Measurements from ENCODE around the gene JDP2. TPM values are rescaled to one million over a fixed set of nuclear protein-coding genes. Genes with fewer than 3 reads are reported as not detected.

JDP2 gene
- total RNA-seq, 1 donor from 2014 or later, result 1.8 TPM

DNA sequence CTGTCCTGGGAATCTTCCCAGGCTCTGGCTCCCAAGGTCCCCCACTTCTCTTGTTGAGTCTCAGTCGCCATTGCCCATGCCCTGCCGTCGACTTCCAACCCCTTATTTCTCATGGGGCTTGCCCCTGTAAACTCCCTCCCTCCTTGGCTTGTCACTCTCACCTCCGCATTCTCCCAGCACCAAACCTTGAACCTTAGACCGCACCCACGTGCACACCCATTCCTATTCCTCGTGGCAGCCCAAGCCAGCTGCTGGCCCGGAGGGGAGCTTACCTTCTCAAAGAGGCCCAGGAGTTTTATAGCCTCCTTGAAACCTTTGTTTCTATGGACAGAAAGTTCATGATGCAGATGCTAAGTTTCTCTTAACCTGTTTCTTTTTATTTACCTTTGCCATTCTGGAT is 4.6 kb downstream of the JDP2 start:
- DNase-seq (ENCODE audit: low spot score), result no peak
- Mint-ChIP-seq H3K4me3 (no peak overlapping the region), H3K4me1 (ENCODE audit: low read depth) (peaks cover 20% of the 10 kb centered on the region), H3K27me3 (ENCODE audit: insufficient read depth) (peaks cover 14% of the 10 kb centered on the region), H3K9me3 (no peaks in the 10 kb centered on the region), H3K36me3 (ENCODE audit: low read depth) (peaks cover 4% of the 10 kb centered on the region), H3K27ac (no peak overlapping the region)
- intact Hi-C loops (cut with micrococcal nuclease), result no loop called here

DNA sequence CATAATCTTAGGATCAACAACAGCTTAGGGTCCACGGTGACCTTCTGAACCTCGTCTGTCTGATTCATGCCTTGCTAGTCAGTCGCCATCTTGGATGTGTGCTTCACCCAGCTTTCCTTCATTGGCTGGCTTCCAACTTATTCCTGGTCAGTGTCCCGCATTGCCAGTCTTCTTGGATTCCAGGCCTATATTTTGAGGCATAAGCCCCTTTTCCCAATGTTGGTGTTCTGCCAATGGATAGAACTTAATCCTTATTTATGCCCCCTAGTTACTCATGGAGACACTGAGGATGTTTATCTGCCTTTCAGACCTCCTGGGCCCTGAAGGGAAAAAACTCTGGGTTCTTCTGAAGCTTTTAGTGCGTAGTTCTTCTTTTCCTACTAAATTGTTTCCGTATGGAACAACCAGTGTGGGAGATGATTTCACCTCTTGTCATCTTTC is 5.8 kb downstream of the JDP2 start:
- Mint-ChIP-seq H3K4me1 (ENCODE audit: low read depth) (peaks cover 20% of the 10 kb centered on the region), H3K27me3 (ENCODE audit: insufficient read depth) (peaks cover 11% of the 10 kb centered on the region), H3K4me3 (no peak overlapping the region), H3K36me3 (ENCODE audit: low read depth) (peaks cover 4% of the 10 kb centered on the region), H3K9me3 (no peaks in the 10 kb centered on the region), H3K27ac (no peak overlapping the region)
- intact Hi-C loops (cut with micrococcal nuclease), result no loop called here
- DNase-seq (ENCODE audit: low spot score), result no peak

DNA sequence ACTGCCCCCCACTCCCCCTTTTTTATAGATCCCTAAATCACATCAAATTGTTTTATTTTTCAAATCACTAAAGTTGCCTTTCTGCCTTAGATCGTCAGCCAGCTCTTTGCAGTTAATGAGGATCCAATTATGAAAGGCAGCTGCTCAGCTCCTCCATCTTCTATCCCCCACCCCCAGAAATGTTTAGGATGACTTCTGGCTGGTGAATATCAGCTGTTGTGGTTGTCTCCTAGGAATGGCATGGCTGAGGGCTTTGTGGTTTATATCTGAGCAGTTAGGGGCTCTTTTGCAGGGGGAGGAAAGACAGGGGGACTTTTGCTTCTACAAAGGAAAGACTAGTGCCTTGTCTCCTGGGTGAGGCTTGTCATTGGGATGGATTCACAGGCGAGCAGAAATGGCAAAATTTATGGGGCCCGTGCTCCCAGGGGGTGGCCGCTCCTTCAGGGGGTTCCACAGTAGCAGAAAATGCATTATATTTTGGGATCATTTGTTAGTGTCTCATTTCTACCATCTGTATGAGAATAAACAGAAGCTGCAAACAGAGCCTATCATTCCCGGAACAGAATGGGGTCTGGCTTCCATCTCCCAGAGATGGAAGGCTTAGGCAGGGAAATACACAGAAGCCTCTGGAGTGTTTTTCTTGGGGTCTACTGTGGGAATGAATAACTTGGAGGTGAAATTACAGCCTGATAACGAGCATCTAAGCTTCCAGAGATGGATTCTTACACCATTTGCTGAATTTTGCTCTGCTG is 6.5 kb downstream of the JDP2 start:
- Mint-ChIP-seq H3K27me3 (ENCODE audit: insufficient read depth) (peaks cover 7% of the 10 kb centered on the region), H3K27ac (no peak overlapping the region), H3K4me3 (no peak overlapping the region), H3K9me3 (no peaks in the 10 kb centered on the region), H3K36me3 (ENCODE audit: low read depth) (peaks cover 4% of the 10 kb centered on the region), H3K4me1 (ENCODE audit: low read depth) (peaks cover 20% of the 10 kb centered on the region)
- no peak for DNase-seq (ENCODE audit: low spot score)
- intact Hi-C loops (cut with micrococcal nuclease), result no loop called here

DNA sequence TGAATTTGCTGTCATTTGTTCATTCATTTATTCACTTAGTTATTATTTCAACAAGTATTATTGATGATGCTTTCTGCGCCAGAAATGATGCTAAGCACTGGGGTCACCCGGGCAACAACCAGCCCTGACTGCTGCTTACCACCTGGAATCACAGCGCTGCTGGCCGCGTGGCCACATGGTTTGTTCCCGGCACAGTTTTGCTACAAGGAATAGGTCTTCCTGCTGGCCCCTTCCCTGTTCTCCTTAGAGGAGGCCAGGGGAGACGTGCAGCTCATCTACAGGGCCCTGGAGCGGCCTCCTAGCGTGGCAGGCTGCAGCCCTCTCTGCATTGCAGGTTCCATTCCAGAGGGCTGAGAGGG is 7.0 kb downstream of the JDP2 start:
- intact Hi-C loops (cut with micrococcal nuclease), result no loop called here
- Mint-ChIP-seq H3K27me3 (ENCODE audit: insufficient read depth) (peaks cover 7% of the 10 kb centered on the region), H3K4me3 (no peak overlapping the region), H3K4me1 (ENCODE audit: low read depth) (peaks cover 20% of the 10 kb centered on the region), H3K9me3 (no peaks in the 10 kb centered on the region), H3K27ac (no peak overlapping the region), H3K36me3 (ENCODE audit: low read depth) (peaks cover 4% of the 10 kb centered on the region)
- DNase-seq (ENCODE audit: low spot score), result no peak

DNA sequence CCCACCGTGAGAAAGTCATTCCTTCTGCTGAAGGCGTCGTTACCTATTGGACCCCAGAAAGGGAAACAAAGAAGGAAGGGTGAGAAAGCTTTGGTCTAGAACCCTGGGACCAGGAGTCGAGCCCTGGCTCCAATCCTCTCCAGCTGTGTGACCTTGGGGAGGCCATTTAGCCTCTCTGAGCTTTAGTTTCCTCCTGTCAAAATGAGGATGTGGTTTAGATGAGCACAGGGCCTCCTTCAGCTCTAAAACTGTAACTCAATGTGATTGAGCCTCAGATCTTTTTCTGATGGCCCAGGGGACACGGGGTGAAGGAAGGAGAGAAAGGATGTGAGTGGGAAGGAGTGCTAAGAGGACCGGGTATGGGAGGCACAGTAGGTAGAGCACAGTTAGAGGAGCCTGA is 7.7 kb downstream of the JDP2 start:
- Mint-ChIP-seq H3K36me3 (ENCODE audit: low read depth) (peaks cover 4% of the 10 kb centered on the region), H3K4me1 (ENCODE audit: low read depth) (peaks cover 20% of the 10 kb centered on the region), H3K9me3 (no peaks in the 10 kb centered on the region), H3K27ac (peak overlapping the region; percentile 45), H3K27me3 (ENCODE audit: insufficient read depth) (peaks cover 4% of the 10 kb centered on the region), H3K4me3 (peak overlapping the region; percentile 17)
- no peak for DNase-seq (ENCODE audit: low spot score)
- intact Hi-C loops (cut with micrococcal nuclease), result no loop called here

DNA sequence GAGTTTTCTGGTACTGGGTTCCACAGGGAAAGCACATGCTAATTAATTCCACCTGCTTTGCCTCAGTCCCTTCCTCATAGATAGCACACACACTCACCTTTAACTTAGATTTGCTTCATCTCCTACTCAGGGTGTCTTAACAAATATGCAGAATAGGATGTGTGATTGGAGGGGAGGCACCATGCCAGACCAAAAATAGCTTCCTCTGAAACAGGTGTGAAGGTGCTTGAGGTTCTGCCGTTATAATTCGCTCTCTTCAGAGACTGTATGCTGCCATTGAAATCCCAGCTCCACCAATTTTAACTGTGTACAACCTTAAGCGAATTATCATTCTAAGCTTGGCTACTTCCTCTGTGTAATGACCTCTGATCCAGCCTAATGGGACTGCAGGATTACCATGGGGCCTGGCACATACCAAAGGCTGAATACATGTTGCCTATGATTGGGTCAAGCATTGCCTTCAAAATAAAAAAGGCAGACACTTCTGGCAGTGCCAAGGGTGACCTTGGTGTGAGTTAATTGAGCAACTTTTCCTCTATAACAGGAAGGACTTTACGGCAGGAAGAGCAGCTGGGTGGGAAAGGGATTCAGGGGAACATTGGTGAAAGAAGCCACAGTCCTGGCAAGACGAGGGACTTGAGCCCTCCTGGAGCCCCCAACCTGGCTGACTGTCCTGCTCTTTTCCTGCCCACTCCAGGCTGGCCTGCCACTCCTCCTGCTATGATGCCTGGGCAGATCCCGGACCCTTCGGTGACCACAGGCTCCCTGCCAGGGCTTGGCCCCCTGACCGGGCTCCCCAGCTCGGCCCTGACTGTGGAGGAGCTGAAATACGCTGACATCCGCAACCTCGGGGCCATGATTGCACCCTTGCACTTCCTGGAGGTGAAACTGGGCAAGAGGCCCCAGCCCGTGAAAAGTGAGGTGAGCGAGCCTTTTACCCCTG is 9.7 kb downstream of the JDP2 start:
- intact Hi-C loops (cut with micrococcal nuclease), result no loop called here
- no peak for DNase-seq (ENCODE audit: low spot score)
- H3K4me3 Mint-ChIP-seq, result no peak overlapping the region
- peaks cover 4% of the 10 kb centered on the region for H3K27me3 Mint-ChIP-seq (ENCODE audit: insufficient read depth)
- no peak overlapping the region for H3K27ac Mint-ChIP-seq
- no peaks in the 10 kb centered on the region for H3K9me3 Mint-ChIP-seq
- H3K4me1 Mint-ChIP-seq (ENCODE audit: low read depth), result peaks cover 20% of the 10 kb centered on the region
- peaks cover 1% of the 10 kb centered on the region for H3K36me3 Mint-ChIP-seq (ENCODE audit: low read depth)

DNA sequence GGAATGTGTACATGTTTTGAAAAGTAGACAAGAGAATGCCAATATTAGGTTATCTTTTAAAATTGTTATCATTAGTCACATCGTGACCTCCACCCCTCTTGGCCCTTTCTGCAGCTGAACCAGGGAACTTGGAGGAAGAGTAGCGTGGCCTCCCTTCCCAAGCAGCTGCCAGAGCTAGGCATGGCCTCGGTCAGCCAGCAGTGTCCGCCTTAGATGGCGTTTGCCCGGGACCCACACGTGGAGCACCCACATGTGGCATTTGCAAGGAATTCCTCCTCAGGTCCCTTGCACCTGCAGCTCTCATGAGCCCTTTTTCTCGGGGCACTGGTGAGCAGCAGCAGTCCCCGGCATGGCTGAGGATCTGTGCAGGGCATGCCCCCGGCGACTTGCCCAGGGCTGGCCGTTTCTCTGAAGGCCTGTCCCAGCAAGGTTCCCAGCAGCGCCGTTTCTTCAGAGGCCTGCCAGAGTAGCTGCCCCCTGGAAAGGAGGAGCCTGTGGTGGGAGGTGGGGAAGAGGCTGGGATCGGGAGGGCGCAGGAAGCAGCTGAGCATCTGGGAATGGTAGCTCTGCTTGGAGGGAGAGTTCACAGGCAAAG is 10.8 kb downstream of the JDP2 start:
- Mint-ChIP-seq H3K4me1 (ENCODE audit: low read depth) (peaks cover 20% of the 10 kb centered on the region), H3K36me3 (ENCODE audit: low read depth) (peaks cover 3% of the 10 kb centered on the region), H3K9me3 (no peaks in the 10 kb centered on the region), H3K27me3 (ENCODE audit: insufficient read depth) (peaks cover 6% of the 10 kb centered on the region), H3K4me3 (no peak overlapping the region), H3K27ac (no peak overlapping the region)
- no peak for DNase-seq (ENCODE audit: low spot score)
- intact Hi-C loops (cut with micrococcal nuclease), result no loop called here

DNA sequence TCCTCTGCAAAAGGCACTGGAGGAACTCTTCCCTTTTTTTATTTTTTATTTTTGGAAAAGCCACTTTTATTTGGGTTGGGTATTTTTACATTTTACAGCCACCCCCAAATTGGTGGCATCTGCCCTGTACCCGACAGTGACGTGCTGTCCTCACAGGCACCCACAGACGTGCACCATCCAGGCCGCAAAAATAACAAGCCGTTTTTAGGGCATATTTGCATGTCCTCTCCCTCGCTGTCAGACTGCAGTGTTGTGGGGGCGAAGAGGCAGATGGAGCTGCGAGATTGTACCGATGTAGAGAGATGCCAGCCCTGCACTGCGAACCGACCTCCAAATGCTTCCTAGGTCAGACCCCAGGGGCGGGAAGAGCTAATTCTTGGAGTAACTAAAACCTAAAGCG is 12.2 kb downstream of the JDP2 start:
- Mint-ChIP-seq H3K27ac (no peak overlapping the region), H3K4me3 (no peak overlapping the region), H3K4me1 (ENCODE audit: low read depth) (peaks cover 13% of the 10 kb centered on the region), H3K27me3 (ENCODE audit: insufficient read depth) (peaks cover 4% of the 10 kb centered on the region), H3K36me3 (ENCODE audit: low read depth) (peaks cover 3% of the 10 kb centered on the region), H3K9me3 (no peaks in the 10 kb centered on the region)
- no peak for DNase-seq (ENCODE audit: low spot score)
- intact Hi-C loops (cut with micrococcal nuclease), result no loop called here

DNA sequence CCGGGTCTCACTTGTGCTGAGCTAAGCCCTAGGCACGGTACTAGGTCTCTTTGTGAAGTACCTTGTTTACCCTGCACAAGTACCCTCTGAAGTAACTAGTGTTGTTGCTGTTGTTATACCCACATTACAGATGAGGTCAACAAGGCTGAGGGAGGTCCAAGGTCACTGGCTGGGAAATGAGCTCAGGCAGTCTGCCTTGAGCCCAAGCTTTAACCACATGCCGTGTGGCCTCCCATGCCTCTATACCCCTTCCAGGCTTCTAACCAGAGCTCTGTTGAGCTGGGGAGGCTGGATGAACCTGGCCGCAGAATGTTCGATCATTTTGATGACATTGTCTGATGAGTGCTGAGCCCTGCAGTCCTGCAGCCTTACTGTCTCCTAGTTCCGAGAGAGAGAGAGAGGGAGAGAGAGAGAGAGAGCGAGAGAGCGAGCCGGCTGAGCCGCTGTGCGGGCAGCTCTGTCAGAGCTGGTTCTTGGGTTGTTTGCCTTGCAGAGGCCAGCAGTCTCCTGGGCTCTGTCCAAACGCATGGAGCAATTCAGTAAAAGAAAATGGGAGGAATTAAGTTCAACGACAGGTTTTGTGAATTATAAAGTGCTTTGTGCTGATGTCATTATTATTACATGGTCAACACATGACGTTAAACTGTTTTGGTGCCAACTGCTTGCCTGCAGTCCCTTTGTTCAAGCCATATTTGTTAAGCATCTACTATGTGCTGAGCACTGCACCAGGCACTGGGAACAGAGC is 13.1 kb downstream of the JDP2 start:
- no peaks in the 10 kb centered on the region for H3K9me3 Mint-ChIP-seq
- intact Hi-C loops (cut with micrococcal nuclease), result no loop called here
- H3K4me1 Mint-ChIP-seq (ENCODE audit: low read depth), result peaks cover 4% of the 10 kb centered on the region
- H3K27me3 Mint-ChIP-seq (ENCODE audit: insufficient read depth), result peaks cover 4% of the 10 kb centered on the region
- peaks cover 2% of the 10 kb centered on the region for H3K36me3 Mint-ChIP-seq (ENCODE audit: low read depth)
- DNase-seq (ENCODE audit: low spot score), result no peak
- H3K4me3 Mint-ChIP-seq, result no peak overlapping the region
- H3K27ac Mint-ChIP-seq, result no peak overlapping the region

DNA sequence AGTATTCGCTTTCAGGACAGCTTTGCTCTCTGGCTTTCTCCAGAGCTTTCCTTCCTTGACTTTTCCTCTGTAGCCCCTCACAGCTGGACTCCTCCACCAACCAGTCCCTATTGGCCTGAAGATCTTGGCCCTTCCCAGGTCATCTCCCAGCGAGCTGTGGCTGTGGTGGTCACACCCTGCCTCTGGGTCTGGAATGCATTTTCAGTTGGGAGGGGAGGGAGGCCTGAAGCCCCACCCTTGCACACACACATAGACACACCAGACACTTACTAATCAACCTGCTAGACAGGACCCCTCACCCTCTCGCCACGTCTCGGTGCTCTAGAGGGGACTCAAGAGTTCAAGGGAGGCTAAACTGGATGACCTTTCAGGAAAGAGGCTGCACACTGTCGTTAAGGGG is 13.9 kb downstream of the JDP2 start:
- no peak overlapping the region for H3K4me3 Mint-ChIP-seq
- no peak for DNase-seq (ENCODE audit: low spot score)
- H3K36me3 Mint-ChIP-seq (ENCODE audit: low read depth), result peaks cover 2% of the 10 kb centered on the region
- no peak overlapping the region for H3K27ac Mint-ChIP-seq
- no peaks in the 10 kb centered on the region for H3K9me3 Mint-ChIP-seq
- peaks cover 6% of the 10 kb centered on the region for H3K4me1 Mint-ChIP-seq (ENCODE audit: low read depth)
- intact Hi-C loops (cut with micrococcal nuclease), result no loop called here
- H3K27me3 Mint-ChIP-seq (ENCODE audit: insufficient read depth), result peaks cover 4% of the 10 kb centered on the region

DNA sequence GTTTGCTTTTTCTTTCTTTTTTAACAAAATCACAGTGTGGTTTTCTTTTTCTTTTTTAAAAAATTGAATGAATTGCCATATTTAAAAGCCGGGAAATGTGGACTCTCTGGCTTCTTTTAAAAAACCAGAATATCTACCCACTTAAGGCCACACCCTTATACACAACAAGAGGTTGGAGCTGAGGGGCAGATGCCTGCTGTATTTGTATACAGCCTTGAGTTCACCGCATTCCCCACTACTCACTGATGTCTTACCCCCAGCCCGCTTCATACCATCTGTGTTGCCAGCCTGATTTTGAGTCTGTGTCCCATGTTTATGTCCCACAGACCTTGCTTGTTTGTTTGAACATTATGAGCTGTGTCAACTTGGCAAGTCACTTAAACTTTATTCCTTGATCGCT is 14.3 kb downstream of the JDP2 start:
- peaks cover 2% of the 10 kb centered on the region for H3K36me3 Mint-ChIP-seq (ENCODE audit: low read depth)
- H3K27me3 Mint-ChIP-seq (ENCODE audit: insufficient read depth), result peaks cover 4% of the 10 kb centered on the region
- no peak overlapping the region for H3K27ac Mint-ChIP-seq
- H3K4me3 Mint-ChIP-seq, result no peak overlapping the region
- H3K4me1 Mint-ChIP-seq (ENCODE audit: low read depth), result peaks cover 9% of the 10 kb centered on the region
- intact Hi-C loops (cut with micrococcal nuclease), result no loop called here
- no peaks in the 10 kb centered on the region for H3K9me3 Mint-ChIP-seq
- DNase-seq (ENCODE audit: low spot score), result no peak

DNA sequence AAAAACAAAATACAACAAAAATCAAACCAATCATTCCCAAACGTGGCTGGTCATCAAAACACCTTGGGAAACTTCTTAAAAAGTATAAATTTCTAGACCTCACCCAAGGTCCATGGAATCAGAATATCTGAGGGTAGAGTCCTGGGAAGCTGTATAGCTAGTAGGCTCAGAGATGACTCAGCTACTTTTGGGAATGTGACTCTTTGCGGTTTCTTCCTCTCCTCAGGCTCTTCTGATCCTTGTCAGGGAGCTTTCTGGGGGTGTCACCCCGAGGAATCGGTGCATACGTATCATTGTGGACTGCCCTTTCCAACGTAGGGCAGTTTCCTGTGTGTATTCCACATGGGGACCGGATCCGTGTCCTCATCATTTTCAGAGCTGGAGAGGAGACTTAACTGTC is 14.8 kb downstream of the JDP2 start:
- Mint-ChIP-seq H3K27me3 (ENCODE audit: insufficient read depth) (peaks cover 4% of the 10 kb centered on the region), H3K36me3 (ENCODE audit: low read depth) (peaks cover 2% of the 10 kb centered on the region), H3K27ac (no peak overlapping the region), H3K4me1 (ENCODE audit: low read depth) (peaks cover 9% of the 10 kb centered on the region), H3K4me3 (no peak overlapping the region), H3K9me3 (no peaks in the 10 kb centered on the region)
- DNase-seq (ENCODE audit: low spot score), result no peak
- intact Hi-C loops (cut with micrococcal nuclease), result no loop called here
